Trophoblast cell (in vitro differentiated cells and primary cell): ENCODE results near the gene MYADML2.

Experiments used
- DNase-seq, 2 donors: peaks; one replicate each; pipeline ENCODE4 v3.0.0-alpha.2; 2016
- H2AFZ ChIP-seq: 2 replicates; pipeline ENCODE4 v1.6.1; 2013; ENCODE audit warnings: low read length, moderate library complexity, mild to moderate bottlenecking; ENCODE audit not compliant: insufficient read depth, poor library complexity
- H2AK5ac ChIP-seq: 2 replicates; pipeline ENCODE4 v1.6.1; 2013; ENCODE audit warnings: mild to moderate bottlenecking, low read length
- H2BK120ac ChIP-seq: 2 replicates; pipeline ENCODE4 v1.6.1; 2013; ENCODE audit warnings: low read length, mild to moderate bottlenecking, moderate library complexity; ENCODE audit not compliant: insufficient read depth, poor library complexity
- H2BK12ac ChIP-seq: 2 replicates; pipeline ENCODE4 v1.6.1; 2013; ENCODE audit warnings: mild to moderate bottlenecking, low read length, moderate library complexity
- H2BK5ac ChIP-seq: 2 replicates; pipeline ENCODE4 v1.6.1; 2013; ENCODE audit warnings: low read length, low read depth, moderate library complexity, mild to moderate bottlenecking; ENCODE audit not compliant: poor library complexity
- H3K14ac ChIP-seq: 2 replicates; pipeline ENCODE4 v1.6.1; 2013; ENCODE audit warnings: mild to moderate bottlenecking, low read length
- H3K18ac ChIP-seq: 2 replicates; pipeline ENCODE4 v1.6.1; 2013; ENCODE audit warnings: mild to moderate bottlenecking, low read length
- H3K23ac ChIP-seq: 2 replicates; pipeline ENCODE4 v1.6.1; 2013; ENCODE audit warnings: low read length
- H3K27ac ChIP-seq: 2 replicates; pipeline ENCODE4 v1.5.1; 2013; ENCODE audit warnings: low read depth, mild to moderate bottlenecking, inconsistent platforms, low read length, moderate library complexity
- H3K27me3 ChIP-seq: 2 replicates; pipeline ENCODE4 v1.6.1; 2013; ENCODE audit warnings: inconsistent platforms, mild to moderate bottlenecking, low read length, moderate library complexity; ENCODE audit not compliant: insufficient read depth
- H3K36me3 ChIP-seq, 2 experiments: 1 replicate in 1 of 2; 2 replicates in 1 of 2; pipeline ENCODE4 v1.6.1; 2013; ENCODE audit warnings: low read length in 2 of 2, mild to moderate bottlenecking in 2 of 2, moderate library complexity in 1 of 2; ENCODE audit not compliant: insufficient read depth in 2 of 2, control insufficient read depth in 1 of 2
- H3K4ac ChIP-seq: 2 replicates; pipeline ENCODE4 v1.6.1; 2013; ENCODE audit warnings: low read depth, mild to moderate bottlenecking, low read length, moderate library complexity
- H3K4me1 ChIP-seq, 2 experiments: 1 replicate in 1 of 2; 2 replicates in 1 of 2; pipeline ENCODE4 v1.6.1; 2013; ENCODE audit warnings: low read length in 2 of 2, mild to moderate bottlenecking in 2 of 2, moderate library complexity in 1 of 2; ENCODE audit not compliant: insufficient read depth in 2 of 2, control insufficient read depth in 1 of 2
- H3K4me2 ChIP-seq: 2 replicates; pipeline ENCODE4 v1.6.1; 2013; ENCODE audit warnings: inconsistent platforms, mild to moderate bottlenecking, low read length, moderate library complexity
- H3K4me3 ChIP-seq: 2 replicates; pipeline ENCODE4 v1.5.1; 2013; ENCODE audit warnings: mild to moderate bottlenecking, low read depth, low read length, inconsistent platforms
- H3K79me1 ChIP-seq: one replicate; pipeline ENCODE4 v1.6.1; 2013; ENCODE audit warnings: low read length
- H3K79me2 ChIP-seq: 2 replicates; pipeline ENCODE4 v1.6.1; 2013; ENCODE audit warnings: low read length, mild to moderate bottlenecking; ENCODE audit not compliant: control insufficient read depth, insufficient read depth, poor library complexity
- H3K9ac ChIP-seq: 2 replicates; pipeline ENCODE4 v1.6.1; 2013; ENCODE audit warnings: mild to moderate bottlenecking, low read length
- H3K9me3 ChIP-seq: 2 replicates; pipeline ENCODE4 v1.6.1; 2013; ENCODE audit warnings: low read depth, mild to moderate bottlenecking, control low read depth, inconsistent platforms, low read length; ENCODE audit not compliant: insufficient read depth
- H4K12ac ChIP-seq: 2 replicates; pipeline ENCODE4 v1.6.1; 2013; ENCODE audit warnings: low read depth, mild to moderate bottlenecking, low read length, moderate library complexity
- H4K8ac ChIP-seq: 2 replicates; pipeline ENCODE4 v1.6.1; 2013; ENCODE audit warnings: low read depth, mild to moderate bottlenecking, low read length, moderate library complexity
- H4K91ac ChIP-seq: one replicate; pipeline ENCODE4 v1.6.1; 2013; ENCODE audit warnings: low read depth, mild to moderate bottlenecking, low read length, moderate library complexity
- WGBS: extraction: QIAGEN DNeasy Blood & Tissue Kit; methylation state at CpG from one replicate; pipeline ENCODE4 v1.1.7; 2013; ENCODE audit warnings: missing lambda C conversion rate; ENCODE audit not compliant: insufficient read length, insufficient coverage; ENCODE audit errors: extremely low coverage; 5-methylcytosine and 5-hydroxymethylcytosine counted together

Gene MYADML2

GRCh38 chr17:81990836-81991683 lies 44.0 kb upstream of the MYADML2 start:
- H2AK5ac ChIP-seq, result peak overlapping the region; percentile 64
- no peak overlapping the region for H3K4me3 ChIP-seq
- H3K14ac ChIP-seq, result peak overlapping the region; percentile 48
- H3K27ac ChIP-seq, result peak overlapping the region; percentile 37
- H4K91ac ChIP-seq, result peak overlapping the region; percentile 65
- H3K4ac ChIP-seq, result peak overlapping the region; percentile 24
- no peak overlapping the region for H3K9ac ChIP-seq
- no peak overlapping the region for H3K23ac ChIP-seq
- H3K36me3 ChIP-seq, result peaks cover 13 to 18% of the 10 kb centered on the region in 2 experiments
- H3K9me3 ChIP-seq, result peaks cover 12% of the 10 kb centered on the region
- H2BK12ac ChIP-seq, result peak overlapping the region; percentile 63
- no CpG with 5 or more reads among the region's 25 CpGs for WGBS
- peak overlapping the region; percentile 55 for H3K18ac ChIP-seq
- no peak overlapping the region for H2BK5ac ChIP-seq
- no peak for DNase-seq
- H3K4me1 ChIP-seq, result peaks cover 18 to 19% of the 10 kb centered on the region in 2 experiments
- H3K27me3 ChIP-seq, result no peaks in the 10 kb centered on the region
- H2BK120ac ChIP-seq, result peak overlapping the region; percentile 19
- H3K4me2 ChIP-seq, result no peak overlapping the region
- H4K8ac ChIP-seq, result peak overlapping the region; percentile 36
- peaks cover 9% of the 10 kb centered on the region for H3K79me1 ChIP-seq
- no peaks in the 10 kb centered on the region for H3K79me2 ChIP-seq
- H2AFZ ChIP-seq, result no peak overlapping the region
- no peak overlapping the region for H4K12ac ChIP-seq

GRCh38 chr17:81987161-81987770 lies 40.2 kb upstream of the MYADML2 start:
- H2AFZ ChIP-seq, result no peak overlapping the region
- no peak overlapping the region for H2AK5ac ChIP-seq
- H3K9me3 ChIP-seq, result peaks cover 16% of the 10 kb centered on the region
- peaks cover 27 to 35% of the 10 kb centered on the region in 2 experiments for H3K36me3 ChIP-seq
- no peak overlapping the region for H4K91ac ChIP-seq
- no peak overlapping the region for H3K9ac ChIP-seq
- no peak overlapping the region for H3K4me3 ChIP-seq
- H2BK5ac ChIP-seq, result no peak overlapping the region
- no peak overlapping the region for H3K14ac ChIP-seq
- no peak overlapping the region for H4K12ac ChIP-seq
- no peak overlapping the region for H2BK12ac ChIP-seq
- H3K18ac ChIP-seq, result no peak overlapping the region
- no peak overlapping the region for H3K27ac ChIP-seq
- no peak overlapping the region for H4K8ac ChIP-seq
- DNase-seq, result peak; percentile 81 to 82
- H3K23ac ChIP-seq, result no peak overlapping the region
- H3K27me3 ChIP-seq, result no peaks in the 10 kb centered on the region
- no CpG with 5 or more reads among the region's 26 CpGs for WGBS
- H3K4me2 ChIP-seq, result no peak overlapping the region
- no peak overlapping the region for H2BK120ac ChIP-seq
- H3K4me1 ChIP-seq, result peaks cover 18 to 20% of the 10 kb centered on the region in 2 experiments
- H3K79me1 ChIP-seq, result peaks cover 6% of the 10 kb centered on the region
- H3K4ac ChIP-seq, result no peak overlapping the region
- peaks cover 3% of the 10 kb centered on the region for H3K79me2 ChIP-seq

- peaks cover 6% of the 10 kb centered on the region for H3K79me1 ChIP-seq
- no peak for DNase-seq
- peak overlapping the region; percentile 39 for H2AK5ac ChIP-seq
- H3K36me3 ChIP-seq, result peaks cover 27 to 35% of the 10 kb centered on the region in 2 experiments
- H3K4ac ChIP-seq, result no peak overlapping the region
- no peak overlapping the region for H3K4me3 ChIP-seq
- peaks cover 3% of the 10 kb centered on the region for H3K79me2 ChIP-seq
- H2BK12ac ChIP-seq, result peak overlapping the region; percentile 23
- H3K9me3 ChIP-seq, result peaks cover 16% of the 10 kb centered on the region
- no peak overlapping the region for H3K27ac ChIP-seq
- no peaks in the 10 kb centered on the region for H3K27me3 ChIP-seq
- H3K14ac ChIP-seq, result no peak overlapping the region
- no CpG with 5 or more reads among the region's 26 CpGs for WGBS
- H4K8ac ChIP-seq, result no peak overlapping the region
- H2BK5ac ChIP-seq, result no peak overlapping the region
- H3K9ac ChIP-seq, result no peak overlapping the region
- H3K4me2 ChIP-seq, result no peak overlapping the region
- H2AFZ ChIP-seq, result no peak overlapping the region
- H2BK120ac ChIP-seq, result no peak overlapping the region
- H3K23ac ChIP-seq, result no peak overlapping the region
- no peak overlapping the region for H3K18ac ChIP-seq
- no peak overlapping the region for H4K91ac ChIP-seq
- peaks cover 16 to 18% of the 10 kb centered on the region in 2 experiments for H3K4me1 ChIP-seq
- H4K12ac ChIP-seq, result no peak overlapping the region
Measured at GRCh38 chr17:81986606-81987005, 39.6 kb upstream of the MYADML2 start.

GRCh38 chr17:81984773-81985410 lies 37.9 kb upstream of the MYADML2 start:
- no peak overlapping the region for H2BK120ac ChIP-seq
- no peak overlapping the region for H2BK5ac ChIP-seq
- no CpG with 5 or more reads among the region's 21 CpGs for WGBS

More at GRCh38 chr17:81984773-81985410, 37.9 kb upstream of the MYADML2 start:
- peaks cover 25 to 30% of the 10 kb centered on the region in 2 experiments for H3K36me3 ChIP-seq
- H3K4ac ChIP-seq, result no peak overlapping the region
- H3K4me1 ChIP-seq, result peaks cover 19 to 25% of the 10 kb centered on the region in 2 experiments
- H3K79me2 ChIP-seq, result peaks cover 3% of the 10 kb centered on the region
- H4K8ac ChIP-seq, result no peak overlapping the region
- H3K4me3 ChIP-seq, result peak overlapping the region; percentile 52
- no peak overlapping the region for H4K12ac ChIP-seq
- no peak overlapping the region for H3K14ac ChIP-seq
- H3K23ac ChIP-seq, result no peak overlapping the region
- H2AFZ ChIP-seq, result no peak overlapping the region
- H3K27me3 ChIP-seq, result no peaks in the 10 kb centered on the region
- no peak overlapping the region for H2BK12ac ChIP-seq
- no peak overlapping the region for H3K4me2 ChIP-seq
- H3K27ac ChIP-seq, result no peak overlapping the region
- DNase-seq, result no peak
- no peak overlapping the region for H3K18ac ChIP-seq
- no peak overlapping the region for H3K9ac ChIP-seq
- H4K91ac ChIP-seq, result no peak overlapping the region
- H3K79me1 ChIP-seq, result peaks cover 8% of the 10 kb centered on the region
- H3K9me3 ChIP-seq, result peaks cover 8% of the 10 kb centered on the region
- no peak overlapping the region for H2AK5ac ChIP-seq
